Stimulated activated CD4-positive, alpha-beta T cell treated with anti-CD3 and anti-CD28 coated beads, Interleukin-15, amount 100 ng/mL, for 24 hours (primary cell): ENCODE data around the gene ITCH.
"Not testable (repeated sequence)": the region's sequence is repeated elsewhere in the genome, so short reads cannot be mapped to it uniquely, and the experiment has no call there.

Experiments
- DNase-seq: peaks from one replicate; pipeline ENCODE4 v3.0.0-alpha.2; 2020

ITCH gene

GRCh38 chr20:34363062-34363464 is at the start of gene ITCH:
Gene ITCH, plus strand, starts transcription at chr20:34363273. Its CDS starts 30,539 bp downstream, at chr20:34393812.
- peak; percentile 97 for DNase-seq

- DNase-seq, result no peak
Measured at GRCh38 chr20:34315236-34315635, 47.8 kb upstream of the ITCH start.

GRCh38 chr20:34316196-34316814 is 46.8 kb upstream of the ITCH start:
- no peak for DNase-seq

- no peak for DNase-seq
Measured at GRCh38 chr20:34318609-34319443, 44.2 kb upstream of the ITCH start.

GRCh38 chr20:34320861-34321260 is 42.2 kb upstream of the ITCH start:
- DNase-seq, result no peak

GRCh38 chr20:34322267-34323105 is 40.6 kb upstream of the ITCH start:
- no peak for DNase-seq

GRCh38 chr20:34324541-34324940 is 38.5 kb upstream of the ITCH start:
- no peak for DNase-seq

- not testable (repeated sequence) for DNase-seq
Measured at GRCh38 chr20:34328207-34328606, 34.9 kb upstream of the ITCH start.

- DNase-seq, result no peak
Measured at GRCh38 chr20:34328928-34329677, 34.0 kb upstream of the ITCH start.

- DNase-seq, result not testable (repeated sequence)
Measured at GRCh38 chr20:34330861-34331544, 32.1 kb upstream of the ITCH start.

- DNase-seq, result no peak
Measured at GRCh38 chr20:34331838-34332237, 31.2 kb upstream of the ITCH start.

- DNase-seq, result no peak
Measured at GRCh38 chr20:34332262-34332920, 30.7 kb upstream of the ITCH start.

- no peak for DNase-seq
Measured at GRCh38 chr20:34333786-34334185, 29.3 kb upstream of the ITCH start.

GRCh38 chr20:34334654-34335407 is 28.2 kb upstream of the ITCH start:
- DNase-seq, result no peak

- no peak for DNase-seq
Measured at GRCh38 chr20:34337544-34337943, 25.5 kb upstream of the ITCH start.

- no peak for DNase-seq
Measured at GRCh38 chr20:34337982-34338726, 24.9 kb upstream of the ITCH start.

GRCh38 chr20:34340726-34341125 is 22.3 kb upstream of the ITCH start:
- DNase-seq, result not testable (repeated sequence)

GRCh38 chr20:34341199-34341598 is 21.9 kb upstream of the ITCH start:
- DNase-seq, result not testable (repeated sequence)

GRCh38 chr20:34343458-34344211 is 19.4 kb upstream of the ITCH start:
- DNase-seq, result no peak
